HepG2 (cell line): ENCODE measurements around the gene CAND2. TPM values are rescaled to one million over a fixed set of nuclear protein-coding genes. Genes with fewer than 3 reads are reported as not detected.

Source experiments
- ATAC-seq: fragments of 200-7000 bp; cut with Tn5 transposase; 3 replicates; pipeline ENCODE4 v1.9.1; 2020; ENCODE audit warnings: mild to moderate bottlenecking, moderate library complexity
- BruUV-seq: library from RNA; stranded (reverse); fragments of 400-500 nt; replicated peaks from 2 replicates; lab custom pipeline; 2021; lab: Mats Ljungman, UMichigan
- CTCF ChIA-PET: fragments of 300-600 bp; formaldehyde crosslinking; extraction: SDS; loops from one replicate; lab custom pipeline; 2021; ENCODE audit warnings: low total read pairs, inconsistent platforms, low intra/inter-chr PET ratio; lab: Yijun Ruan, JAX
- POLR2A ChIA-PET: fragments of 350-600 bp; sonication (Branson Sonifier 250); formaldehyde crosslinking; loops from one replicate; lab custom pipeline; 2020; ENCODE audit warnings: antibody characterized with exemption, inconsistent platforms; lab: Yijun Ruan, JAX
- DNase-seq: peaks from one replicate; pipeline ENCODE4 v3.0.0-alpha.2; 2015; ENCODE audit warnings: low spot score
- FAIRE-seq: peaks from 3 replicates; lab custom pipeline; 2011; peaks lifted over from hg19 to GRCh38; lab: Jason Lieb, UNC
- H2AFZ ChIP-seq: one replicate; pipeline ENCODE4 v1.6.1; 2011; ENCODE audit warnings: low read length, inconsistent platforms
- H3K27ac ChIP-seq: fragments of 300-600 bp; 3 replicates; pipeline ENCODE4 v1.8.0; 2011; ENCODE audit warnings: mixed run types, mild to moderate bottlenecking, mixed read lengths, low read length, inconsistent platforms; ENCODE audit not compliant: insufficient read depth; ENCODE audit errors: extremely low read length
- H3K27me3 ChIP-seq, 2 experiments: fragments of 200-600 bp in 1 of 2; 2 replicates in 1 of 2; 3 replicates in 1 of 2; pipeline versions ENCODE4 v1.6.0 to v1.8.0; 2011; ENCODE audit warnings: low read length in 2 of 2, mild to moderate bottlenecking in 2 of 2, moderate library complexity in 2 of 2, inconsistent platforms in 1 of 2; ENCODE audit not compliant: insufficient read depth in 2 of 2, control insufficient read depth in 1 of 2
- H3K36me3 ChIP-seq, 2 experiments: fragments of 200-600 bp in 1 of 2; replicated peaks in 1 of 2; 2 replicates in 1 of 2; 3 replicates in 1 of 2; pipeline versions ENCODE4 v1.5.1 to v1.8.0; 2011; ENCODE audit warnings: low read length in 2 of 2, inconsistent platforms in 1 of 2; ENCODE audit not compliant: insufficient read depth in 2 of 2, control insufficient read depth in 1 of 2
- H3K4me1 ChIP-seq: 2 replicates; pipeline ENCODE4 v1.5.1; 2012; ENCODE audit warnings: low read length, inconsistent platforms; ENCODE audit not compliant: insufficient read depth
- H3K4me2 ChIP-seq: 2 replicates; pipeline ENCODE4 v1.6.0; 2011; ENCODE audit warnings: low read depth, low read length, inconsistent platforms
- H3K4me3 ChIP-seq, 3 experiments: fragments of 200-600 bp in 1 of 3; sonication (generic), shearing (Covaris generic) in 1 of 3; replicated peaks in 1 of 3; 2 replicates each; pipeline ENCODE4 v1.5.1; 2011 to 2016; ENCODE audit warnings: low read length in 3 of 3, inconsistent platforms in 2 of 3, low read depth in 2 of 3, mild to moderate bottlenecking in 2 of 3, control low read depth in 1 of 3, mixed read lengths in 1 of 3; ENCODE audit not compliant: insufficient read depth in 1 of 3
- H3K79me2 ChIP-seq: one replicate; pipeline ENCODE4 v1.6.1; 2011; ENCODE audit warnings: low read length, inconsistent platforms; ENCODE audit not compliant: insufficient read depth
- H3K9ac ChIP-seq: 2 replicates; pipeline ENCODE4 v1.6.0; 2011; ENCODE audit warnings: mild to moderate bottlenecking, low read depth, low read length, inconsistent platforms; ENCODE audit not compliant: insufficient read depth
- H3K9me3 ChIP-seq: 2 replicates; pipeline ENCODE4 v1.5.1; 2012; ENCODE audit warnings: mild to moderate bottlenecking, low read length
- H4K20me1 ChIP-seq: 2 replicates; pipeline ENCODE4 v1.6.0; 2011; ENCODE audit warnings: inconsistent platforms, mild to moderate bottlenecking, low read length, moderate library complexity; ENCODE audit not compliant: insufficient read depth
- ARID4A ChIP-seq: sonication (generic); formaldehyde crosslinking; IDR thresholded peaks from 2 replicates; pipeline ENCODE4 v1.5.0; 2020; ENCODE audit warnings: mild to moderate bottlenecking, missing genetic modification reagents, borderline replicate concordance
- CCDC6 ChIP-seq: sonication (generic); formaldehyde crosslinking; IDR thresholded peaks from 2 replicates; pipeline ENCODE4 v1.8.1; 2022; ENCODE audit warnings: mild to moderate bottlenecking, missing genetic modification reagents, moderate library complexity
- CSRNP1 ChIP-seq: sonication (generic); formaldehyde crosslinking; IDR thresholded peaks from 2 replicates; pipeline ENCODE4 v1.8.1; 2023; ENCODE audit warnings: mild to moderate bottlenecking, missing genetic modification reagents
- ELF4 ChIP-seq: sonication (generic); formaldehyde crosslinking; IDR thresholded peaks from 2 replicates; pipeline ENCODE4 v1.5.0; 2020; ENCODE audit warnings: missing genetic modification reagents, mild to moderate bottlenecking, moderate library complexity, borderline replicate concordance
- HIC2 ChIP-seq: sonication (generic); formaldehyde crosslinking; IDR thresholded peaks from 2 replicates; pipeline ENCODE4 v1.9.0; 2022; ENCODE audit warnings: low read depth, missing genetic modification reagents
- LCORL ChIP-seq, 2 experiments: fragments of 450-650 bp in 1 of 2; sonication (generic) in 1 of 2; formaldehyde crosslinking in 1 of 2; IDR thresholded peaks; 2 replicates each; pipeline versions ENCODE4 v1.5.0 to v1.6.1; 2017 to 2020; ENCODE audit warnings: antibody characterized with exemption in 1 of 2, missing genetic modification reagents in 1 of 2
- PAXIP1 ChIP-seq: sonication (generic); formaldehyde crosslinking; conservative IDR thresholded peaks from 2 replicates; pipeline ENCODE4 v1.4.0; 2020; ENCODE audit warnings: mild to moderate bottlenecking, missing genetic modification reagents, moderate library complexity
- SIN3B ChIP-seq: fragments of 150-350 bp; IDR thresholded peaks from 2 replicates; pipeline ENCODE4 v1.6.1; 2014; ENCODE audit warnings: low read length
- TRIM24 ChIP-seq: sonication (generic); formaldehyde crosslinking; IDR thresholded peaks from 2 replicates; pipeline ENCODE4 v1.8.0; 2022; ENCODE audit warnings: mild to moderate bottlenecking, missing genetic modification reagents
- U2AF1 ChIP-seq: fragments of 200-400 bp; formaldehyde crosslinking; optimal IDR thresholded peaks from 2 replicates; pipeline ENCODE3; 2017; ENCODE audit warnings: mild to moderate bottlenecking, low read depth, low read length
- U2AF2 ChIP-seq: fragments of 200-400 bp; formaldehyde crosslinking; IDR thresholded peaks from 2 replicates; pipeline ENCODE4 v1.6.1; 2017; ENCODE audit warnings: low read depth, mild to moderate bottlenecking, low read length
- ZNF232 ChIP-seq: sonication (generic); formaldehyde crosslinking; IDR thresholded peaks from 2 replicates; pipeline ENCODE4 v1.4.0; 2020; ENCODE audit warnings: missing genetic modification reagents, borderline replicate concordance
- ZNF709 ChIP-seq: sonication (generic); formaldehyde crosslinking; IDR thresholded peaks from 2 replicates; pipeline ENCODE4 v1.5.0; 2020; ENCODE audit warnings: mild to moderate bottlenecking, missing genetic modification reagents
- WGBS: methylation state at CpG from one replicate; pipeline ENCODE4 v1.1.6; 2017; ENCODE audit warnings: low lambda C conversion rate; 5-methylcytosine and 5-hydroxymethylcytosine counted together
- in situ Hi-C: cut with HindIII; loops from 2 replicates; pipeline ENCODE4 v1.10.0; 2017; ENCODE audit warnings: low pct_unique_long_range_greater_than_20kb; ENCODE audit not compliant: extremely low pct_ligation_motif_present
- intact Hi-C: fragments of 100-400 bp; cut with micrococcal nuclease; formaldehyde crosslinking; loops from one replicate; pipeline ENCODE4 v1.10.0; 2022; ENCODE audit not compliant: unreplicated experiment
- polyA plus RNA-seq, 8 experiments: library from polyadenylated mRNA; depleted of rRNA in 3 of 8; stranded (reverse) in 7 of 8; unstranded in 1 of 8; fragments of >200 nt; fragmentation: Illumina TruSeq in 4 of 8; extraction: Trizol in 4 of 8; gene quantifications; 2 replicates each; pipeline versions ENCODE4 v1.2.1 to v1.2.3, GENCODE V29; 2011 to 2016; ENCODE audit warnings: low read depth in 4 of 8, missing spikeins in 1 of 8, mixed read lengths in 1 of 8; ENCODE audit not compliant: insufficient read depth in 1 of 8
- total RNA-seq, 5 experiments: library from RNA; depleted of rRNA; stranded (reverse); fragments of >200 nt; fragmentation: Illumina TruSeq; extraction: Trizol; gene quantifications; 2 replicates each; pipeline ENCODE4 v1.2.3, GENCODE V29; 2016; ENCODE audit warnings: low read depth in 1 of 5

Gene CAND2
- total and polyA plus RNA-seq, 2 of the 13 experiments (the other 11 are each of a cell fraction or from before 2014, with no cell fraction given) = 0.01 TPM; not detected in 1

GRCh38 chr3:12861611-12862010, 65.1 kb downstream of the CAND2 start:
- no peak overlapping the region for H3K4me2 ChIP-seq
- H3K4me1 ChIP-seq = no peaks in the 10 kb centered on the region
- WGBS = 47% methylated on average over 5 of the region's 5 CpGs
- no peak overlapping the region for H2AFZ ChIP-seq
- H4K20me1 ChIP-seq = no peaks in the 10 kb centered on the region
- H3K79me2 ChIP-seq = no peaks in the 10 kb centered on the region
- DNase-seq (no peak), FAIRE-seq (no peak), ATAC-seq (no peak)
- POLR2A ChIA-PET = no interaction called here
- no peak overlapping the region for H3K9ac ChIP-seq
- no TSS peak for BruUV-seq
- CTCF ChIA-PET = no interaction called here
- no peaks in the 10 kb centered on the region; the same call in 1 of the 2 replicates for H3K9me3 ChIP-seq
- intact Hi-C loops (no loop called here), in situ Hi-C loops (no loop called here)
- no peak overlapping the region for H3K27ac ChIP-seq
- H3K4me3 ChIP-seq = no peak overlapping the region
- H3K27me3 ChIP-seq = peaks cover 4 to 70% of the 10 kb centered on the region in 2 experiments; a peak in 4 of 5 replicates
- no peaks in the 10 kb centered on the region for H3K36me3 ChIP-seq
- TF ChIP-seq LCORL (IDR thresholded peaks at IDR 0.05) (no peak), LCORL (CRISPR knock-in tag; IDR thresholded peaks at IDR 0.05) (no peak), ARID4A (CRISPR knock-in tag) (no peak), HIC2 (CRISPR knock-in tag) (no peak), CSRNP1 (no peak), CCDC6 (CRISPR knock-in tag) (no peak), U2AF2 (no peak), ZNF709 (CRISPR knock-in tag) (no peak), ELF4 (CRISPR knock-in tag) (no peak), PAXIP1 (CRISPR knock-in tag) (no peak), ZNF232 (CRISPR knock-in tag) (no peak), U2AF1 (no peak), TRIM24 (CRISPR knock-in tag) (no peak), SIN3B (no peak)
